HepG2 (cell line): ENCODE measurements around the gene ATP5F1A. TPM values are rescaled to one million over a fixed set of nuclear protein-coding genes. Genes with fewer than 3 reads are reported as not detected.
A peak's percentile ranks its signal among the peaks of the same experiment; 100 is the strongest.

ENCODE experiments used
- BRCA1 ChIP-seq: sonication (generic); formaldehyde crosslinking; IDR thresholded peaks from 2 replicates; pipeline ENCODE4 v1.4.0; 2020; ENCODE audit warnings: missing genetic modification reagents
- CENPT ChIP-seq: sonication (generic); formaldehyde crosslinking; IDR thresholded peaks from 2 replicates; pipeline ENCODE4 v1.8.0; 2022; ENCODE audit warnings: low read depth, mild to moderate bottlenecking, moderate library complexity, missing genetic modification reagents
- GPN1 ChIP-seq: sonication (generic); formaldehyde crosslinking; IDR thresholded peaks from 2 replicates; pipeline ENCODE4 v1.5.1; 2020; ENCODE audit warnings: missing genetic modification reagents, borderline replicate concordance
- MLLT10 ChIP-seq: sonication (generic); formaldehyde crosslinking; IDR thresholded peaks from 2 replicates; pipeline ENCODE4 v1.4.0; 2020; ENCODE audit warnings: missing genetic modification reagents
- PHF21A ChIP-seq: sonication (generic); formaldehyde crosslinking; IDR thresholded peaks from 2 replicates; pipeline ENCODE4 v1.5.0; 2020; ENCODE audit warnings: mild to moderate bottlenecking, missing genetic modification reagents
- SKIL ChIP-seq: sonication (generic); formaldehyde crosslinking; IDR thresholded peaks from 2 replicates; pipeline ENCODE4 v1.8.0; 2022; ENCODE audit warnings: missing genetic modification reagents, mild to moderate bottlenecking, moderate library complexity, borderline replicate concordance
- SUZ12 ChIP-seq: fragments of 150-350 bp; IDR thresholded peaks from 2 replicates; pipeline ENCODE4 v1.6.1; 2014; ENCODE audit warnings: low read depth, low read length
- THAP11 ChIP-seq: IDR thresholded peaks from 2 replicates; pipeline ENCODE4 v1.6.1; 2016; ENCODE audit warnings: missing biosample characterization, missing genetic modification reagents
- THAP9 ChIP-seq: sonication (generic); formaldehyde crosslinking; IDR thresholded peaks from 2 replicates; pipeline ENCODE4; 2020; ENCODE audit warnings: missing genetic modification reagents, mild to moderate bottlenecking, borderline replicate concordance
- YEATS2 ChIP-seq: sonication (generic); formaldehyde crosslinking; IDR thresholded peaks from 2 replicates; pipeline ENCODE4 v1.4.0; 2020; ENCODE audit warnings: missing genetic modification reagents, borderline replicate concordance
- ZNF317 ChIP-seq: sonication (generic); formaldehyde crosslinking; IDR thresholded peaks from 2 replicates; pipeline ENCODE4 v1.5.0; 2020; ENCODE audit warnings: mild to moderate bottlenecking, missing genetic modification reagents
- ZNF431 ChIP-seq: sonication (generic); formaldehyde crosslinking; IDR thresholded peaks from 2 replicates; pipeline ENCODE4 v1.9.0; 2022; ENCODE audit warnings: missing genetic modification reagents, low read depth, mild to moderate bottlenecking, borderline replicate concordance
- ZNF770 ChIP-seq: sonication (generic); formaldehyde crosslinking; IDR thresholded peaks from 2 replicates; pipeline ENCODE4 v1.5.0; 2020; ENCODE audit warnings: mild to moderate bottlenecking, missing genetic modification reagents
- ZNF839 ChIP-seq: sonication (generic); formaldehyde crosslinking; IDR thresholded peaks from 2 replicates; pipeline ENCODE4 v1.4.0; 2020; ENCODE audit warnings: missing genetic modification reagents, mild to moderate bottlenecking, borderline replicate concordance
- ZSCAN25 ChIP-seq: sonication (generic); formaldehyde crosslinking; IDR thresholded peaks from 2 replicates; pipeline ENCODE4 v1.8.0; 2022; ENCODE audit warnings: mild to moderate bottlenecking, missing genetic modification reagents
- ZSCAN31 ChIP-seq: sonication (generic); formaldehyde crosslinking; IDR thresholded peaks from 2 replicates; pipeline ENCODE4 v1.5.0; 2020; ENCODE audit warnings: low read depth, mild to moderate bottlenecking, missing genetic modification reagents
- ZSCAN9 ChIP-seq: IDR thresholded peaks from 2 replicates; pipeline ENCODE4 v1.6.1; 2016; ENCODE audit warnings: borderline replicate concordance
- ZZZ3 ChIP-seq: sonication (generic); formaldehyde crosslinking; IDR thresholded peaks from 2 replicates; pipeline ENCODE4 v1.4.0; 2020; ENCODE audit warnings: missing genetic modification reagents, mild to moderate bottlenecking, borderline replicate concordance
- polyA plus RNA-seq, 8 experiments: library from polyadenylated mRNA; depleted of rRNA in 3 of 8; stranded (reverse) in 7 of 8; unstranded in 1 of 8; fragments of >200 nt; fragmentation: Illumina TruSeq in 4 of 8; extraction: Trizol in 4 of 8; gene quantifications; 2 replicates each; pipeline versions ENCODE4 v1.2.1 to v1.2.3, GENCODE V29; 2011 to 2016; ENCODE audit warnings: low read depth in 4 of 8, missing spikeins in 1 of 8, mixed read lengths in 1 of 8; ENCODE audit not compliant: insufficient read depth in 1 of 8
- total RNA-seq, 5 experiments: library from RNA; depleted of rRNA; stranded (reverse); fragments of >200 nt; fragmentation: Illumina TruSeq; extraction: Trizol; gene quantifications; 2 replicates each; pipeline ENCODE4 v1.2.3, GENCODE V29; 2016; ENCODE audit warnings: low read depth in 1 of 5

Gene ATP5F1A
- total and polyA plus RNA-seq, 2 of the 13 experiments (the other 11 are each of a cell fraction or from before 2014, with no cell fraction given) = 459 to 922 TPM

- TF ChIP-seq ZNF839 (0 out of 2 replicates have a peak, but pooled peaks have one; percentile 54), ZNF317 (CRISPR knock-in tag) (peak; percentile 63; the same call in 1 of the 2 replicates), ZNF770 (peak; percentile 57), CENPT (CRISPR knock-in tag) (no peak), THAP9 (peak; percentile 53; the same call in 1 of the 2 replicates), ZSCAN31 (peak; percentile 58; the same call in 1 of the 2 replicates), YEATS2 (CRISPR knock-in tag) (no peak), ZNF431 (CRISPR knock-in tag) (no peak), SUZ12 (peak; percentile 51; the same call in 1 of the 2 replicates), GPN1 (CRISPR knock-in tag) (no peak), SKIL (CRISPR knock-in tag) (no peak), THAP11 (CRISPR knock-in tag) (peak; percentile 98), BRCA1 (CRISPR knock-in tag) (no peak; the same call in 1 of the 2 replicates), MLLT10 (CRISPR knock-in tag) (no peak), ZZZ3 (CRISPR knock-in tag) (peak; percentile 54; the same call in 1 of the 2 replicates), PHF21A (CRISPR knock-in tag) (peak; percentile 34; the same call in 1 of the 2 replicates), ZSCAN9 (CRISPR knock-in tag) (0 out of 2 replicates have a peak, but pooled peaks have one; percentile 25), ZSCAN25 (CRISPR knock-in tag) (0 out of 2 replicates have a peak, but pooled peaks have one; percentile 16)
Observed at GRCh38 chr18:46104128-46104911, 6.2 kb upstream of the ATP5F1A start, which contains the start of gene HAUS1 (continued).
